ENCODE data around the gene CFAP43.
A peak's percentile ranks its signal among the peaks of the same experiment; 100 is the strongest.

The CFAP43 gene

DNA sequence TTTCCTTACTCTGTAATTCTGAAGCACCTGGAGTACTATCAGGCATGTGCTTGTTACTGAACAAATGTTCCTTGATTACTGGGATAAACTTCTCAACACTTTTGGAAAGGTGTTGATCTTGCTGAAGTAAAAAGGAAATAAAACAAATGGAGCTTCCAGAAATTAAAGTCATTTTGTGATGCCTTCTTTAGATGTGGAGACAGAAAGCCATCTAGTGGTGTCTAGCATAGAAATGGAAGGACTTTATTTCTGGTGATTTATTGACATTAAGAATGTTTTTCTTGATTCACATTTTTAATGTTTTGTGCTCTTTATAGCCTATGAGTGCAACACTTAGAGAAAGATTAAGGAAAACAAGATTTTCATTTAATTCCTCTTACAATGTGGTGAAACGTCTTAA, 108.8 kb downstream of the CFAP43 start:
- no peak for DNase-seq

DNA sequence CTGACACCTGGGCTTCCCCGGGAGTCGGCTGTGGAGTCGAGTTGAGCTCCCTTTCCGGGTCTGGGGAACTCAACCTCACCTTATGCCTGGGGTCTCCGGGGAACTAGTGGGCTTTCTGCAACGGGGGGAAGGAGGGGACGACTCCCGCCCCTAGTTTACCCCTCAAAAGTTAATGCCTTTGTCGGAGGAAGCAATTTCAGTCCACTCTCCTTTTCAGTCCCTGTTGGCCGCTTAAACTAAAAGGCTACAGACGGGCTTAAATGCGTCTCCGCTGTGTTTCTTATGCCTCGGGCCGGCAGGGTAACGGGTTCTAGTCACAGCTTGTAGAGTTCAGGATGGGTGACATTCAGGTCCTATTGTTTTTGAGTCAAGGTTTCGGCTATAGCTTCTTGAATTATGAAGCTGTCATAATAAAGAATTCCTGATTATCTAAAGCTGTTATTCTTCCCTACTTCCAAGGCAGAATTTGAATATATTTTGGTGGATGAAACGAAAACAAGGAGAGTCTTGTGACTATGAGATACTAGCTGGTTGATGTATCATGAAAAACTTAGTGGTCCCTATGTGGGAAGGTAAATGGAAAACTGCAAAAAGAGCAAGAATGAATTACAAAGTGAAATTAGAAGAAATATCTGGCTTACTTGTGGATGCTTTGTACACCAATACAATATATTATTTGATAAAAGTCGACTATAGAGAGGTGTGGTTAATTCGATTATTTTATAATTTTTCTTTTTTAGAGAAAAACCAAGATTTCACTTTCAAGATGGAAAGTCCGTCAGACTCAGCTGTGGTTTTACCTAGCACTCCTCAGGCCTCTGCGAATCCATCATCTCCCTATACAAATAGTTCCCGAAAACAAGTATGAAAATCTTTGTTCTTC, 109.7 kb downstream of the CFAP43 start:
- no peak for DNase-seq

DNA sequence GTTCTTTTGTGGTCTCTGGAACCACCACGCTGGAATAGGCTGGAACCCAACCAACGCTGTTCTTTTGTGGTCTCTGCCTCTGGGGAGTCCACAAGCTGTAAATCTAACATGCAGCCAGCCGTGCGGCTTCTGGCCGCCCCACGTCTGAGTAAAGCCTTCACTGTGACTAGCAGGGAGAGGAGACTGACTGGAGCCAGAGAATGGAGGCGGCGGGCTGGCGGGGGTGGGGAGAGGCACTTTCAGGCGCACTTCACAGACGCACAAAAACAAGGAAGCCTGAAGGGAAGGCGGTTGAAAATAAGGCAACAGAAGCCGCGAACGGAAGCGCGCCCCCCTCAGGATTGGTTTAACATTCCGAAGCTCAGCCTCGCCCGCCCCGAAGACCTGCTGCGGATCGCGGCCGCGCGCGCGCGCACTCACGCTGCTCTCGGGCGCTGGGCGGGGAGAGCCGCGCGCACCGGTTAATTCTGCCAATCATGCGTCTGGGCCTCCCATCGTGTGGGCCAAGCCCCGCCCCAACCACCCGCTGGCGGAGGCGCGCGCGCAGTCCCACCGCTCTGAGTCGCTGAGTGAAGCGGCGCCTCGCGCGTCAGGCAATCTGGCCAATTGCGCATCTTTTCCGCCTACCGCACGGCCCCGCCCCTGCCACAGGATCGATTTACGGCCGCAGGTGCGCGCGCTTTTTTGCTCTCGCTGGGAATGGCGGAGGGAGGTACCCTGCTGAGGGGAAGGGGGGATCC, 110.5 kb downstream of the CFAP43 start, which contains the start of gene SFR1:
Gene SFR1 (plus strand): TSS at position 687 of the 740 bp plus-strand sequence. CDS start 13 bp downstream, at position 700.
- DNase-seq: peak; percentile 98

DNA sequence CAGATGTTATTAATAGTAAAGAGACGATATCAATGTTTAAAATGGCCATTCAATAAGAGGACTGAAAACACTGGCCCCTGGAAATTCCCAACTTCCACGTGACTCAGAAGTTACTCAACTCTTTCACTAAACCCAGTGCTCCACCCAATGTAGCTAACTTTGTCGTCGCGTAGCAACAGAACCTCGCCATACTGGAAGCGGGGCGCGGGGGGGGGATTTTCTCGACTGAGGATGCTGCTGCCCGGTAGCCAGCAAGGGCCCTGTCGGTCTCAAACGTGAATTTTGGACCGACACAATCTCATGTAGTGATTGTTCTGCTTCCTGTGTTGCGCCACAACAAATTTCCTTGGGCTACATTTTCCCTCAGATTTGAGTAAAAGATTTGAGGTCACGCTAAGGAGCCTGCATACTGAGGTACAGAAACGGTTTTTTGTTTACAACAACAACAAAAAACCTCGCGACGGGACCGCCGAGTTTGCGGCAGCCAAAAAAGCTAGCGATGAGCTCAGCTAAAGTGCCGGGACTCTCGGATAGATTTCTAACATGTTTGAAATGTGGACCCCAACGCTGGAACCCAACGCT, 111.2 kb downstream of the CFAP43 start:
- peak; percentile 85 for DNase-seq

DNA sequence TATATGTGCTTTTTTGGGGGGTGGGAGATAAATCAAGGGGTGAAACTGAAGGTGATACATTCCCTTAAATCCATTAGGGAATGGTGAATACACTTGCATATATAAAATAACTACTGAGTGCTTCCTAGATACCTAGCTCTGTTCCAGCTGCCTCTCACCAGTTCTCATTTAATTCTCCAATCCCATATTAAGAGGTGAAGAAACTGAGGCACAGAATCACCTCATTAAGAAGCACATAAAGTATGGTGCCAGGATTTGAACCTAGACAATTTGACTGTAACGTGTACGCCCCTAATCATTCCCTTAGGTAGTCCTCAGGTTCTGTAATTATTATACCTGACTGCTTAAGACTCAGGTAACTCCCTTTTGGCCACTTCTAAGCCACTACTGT, 111.7 kb downstream of the CFAP43 start:
- no peak for DNase-seq

DNA sequence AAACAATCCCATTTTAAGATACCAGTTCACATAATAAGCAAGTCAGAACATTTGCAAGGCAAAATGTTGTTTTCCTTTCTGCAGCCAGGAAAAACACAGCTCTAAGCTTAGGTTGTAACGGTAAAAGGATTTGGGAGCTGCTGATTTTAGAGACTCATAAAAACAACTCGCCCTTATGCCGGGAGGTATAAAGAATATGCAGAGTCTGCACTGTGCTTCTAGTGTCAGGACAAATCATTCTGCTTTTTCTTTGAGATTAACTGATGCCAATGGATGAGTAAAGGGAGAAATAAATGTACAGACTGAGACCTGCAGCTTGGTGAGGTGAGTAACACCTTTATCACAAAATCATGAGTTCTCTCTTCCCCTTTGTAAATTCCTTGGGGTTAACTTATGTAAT, 112.2 kb downstream of the CFAP43 start:
- no peak for DNase-seq

DNA sequence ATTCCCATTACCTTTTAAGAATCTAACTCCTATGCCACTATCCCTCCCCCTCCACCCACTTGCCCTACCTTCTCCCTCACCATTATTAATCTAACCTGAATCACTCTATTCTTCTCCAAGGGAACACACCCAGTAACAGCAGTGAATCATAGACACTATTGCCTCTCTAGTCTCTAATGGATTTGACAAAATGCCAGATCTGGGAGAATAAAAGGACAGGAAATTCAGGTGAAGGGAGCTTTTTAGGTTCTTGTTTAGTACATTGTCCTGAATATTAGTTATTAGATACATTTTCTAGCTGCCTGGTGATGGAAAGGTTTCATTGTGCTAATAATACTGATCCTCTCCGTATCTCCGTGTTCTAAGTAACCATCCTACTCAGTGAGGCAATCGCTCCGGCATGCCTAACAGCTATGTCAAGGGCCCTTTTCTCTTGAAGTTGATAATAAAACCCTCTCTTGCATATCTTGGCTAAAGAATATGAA, 114.3 kb downstream of the CFAP43 start:
- no peak for DNase-seq

DNA sequence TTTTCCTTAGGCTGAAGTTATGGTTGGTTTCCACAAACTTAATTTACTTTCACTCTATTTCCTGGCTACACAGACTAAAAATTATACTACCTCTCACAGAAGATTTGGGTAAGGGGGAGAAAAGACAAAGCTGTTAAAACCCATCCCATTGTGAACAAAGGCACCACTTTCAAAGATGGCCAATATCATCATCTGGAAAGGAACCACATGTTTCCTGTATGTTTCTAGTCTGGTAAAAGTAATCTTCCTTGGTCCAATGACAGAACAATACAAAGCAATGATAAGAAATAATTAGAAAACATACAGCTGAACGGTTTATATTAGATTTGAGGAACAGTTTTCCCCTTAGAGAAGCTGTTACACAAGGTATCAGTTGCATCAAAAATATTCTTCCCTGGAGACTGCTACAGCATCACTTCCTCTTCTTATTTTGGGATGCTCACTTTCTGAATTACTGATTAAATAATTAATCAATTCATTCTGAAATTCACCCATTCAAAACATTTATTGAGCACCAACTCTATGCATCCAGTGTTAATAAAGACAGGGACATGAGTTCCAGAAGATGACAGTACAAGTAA, 118.7 kb downstream of the CFAP43 start:
- DNase-seq: no peak

DNA sequence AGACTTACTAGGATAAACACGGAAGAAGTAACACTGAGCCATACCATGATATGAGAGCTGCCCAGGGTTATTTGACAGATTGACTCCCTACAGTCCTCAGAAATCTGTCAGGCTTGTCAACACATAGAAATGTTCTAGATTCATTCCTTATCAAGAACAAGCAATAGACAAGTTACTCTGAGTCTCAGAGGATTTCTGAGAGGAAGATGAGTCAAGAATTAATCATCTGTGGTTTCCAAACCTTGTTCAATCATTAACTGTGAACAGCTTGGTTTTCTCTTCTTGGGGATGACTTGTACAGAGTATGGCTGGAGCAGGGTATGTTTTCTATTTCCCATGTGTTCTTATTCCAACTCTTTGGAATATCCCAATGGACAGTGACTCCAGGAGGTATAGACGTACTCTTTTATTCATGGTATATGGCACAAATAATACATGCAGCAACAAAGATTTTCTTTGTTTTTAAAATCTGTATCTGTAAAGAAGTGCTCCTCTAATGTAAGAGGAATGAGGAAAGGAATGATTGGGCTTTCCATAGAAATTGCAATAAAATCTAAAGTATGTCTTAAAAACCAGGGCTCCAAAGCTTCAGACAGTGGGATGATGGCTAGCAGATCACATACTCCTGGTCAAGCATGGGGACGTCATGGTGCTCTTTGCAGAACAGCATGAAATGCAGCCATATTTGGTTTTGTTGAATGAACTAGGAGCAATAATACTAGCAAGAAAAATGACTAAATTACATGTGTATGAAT, 122.1 kb downstream of the CFAP43 start:
- DNase-seq: no peak

DNA sequence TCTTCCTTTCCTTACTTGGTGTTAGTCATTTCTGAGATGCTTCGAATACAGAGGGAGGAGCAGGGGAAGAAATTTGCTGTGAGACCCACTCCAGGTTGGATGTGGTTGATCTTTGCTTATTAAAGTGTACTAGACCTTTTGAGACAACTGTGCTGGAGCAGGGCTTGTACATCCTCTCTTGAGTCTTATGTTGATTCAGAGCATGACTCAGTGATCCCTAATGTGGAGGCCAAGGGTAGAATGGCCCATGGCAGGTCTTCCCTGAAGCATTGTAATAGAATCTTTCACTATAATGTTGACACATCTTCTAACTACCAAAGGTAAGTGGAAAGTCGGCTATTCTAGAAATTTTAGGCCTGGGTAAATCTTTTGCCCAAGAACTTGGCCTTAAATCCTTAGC, 127.2 kb downstream of the CFAP43 start:
- DNase-seq: no peak

DNA sequence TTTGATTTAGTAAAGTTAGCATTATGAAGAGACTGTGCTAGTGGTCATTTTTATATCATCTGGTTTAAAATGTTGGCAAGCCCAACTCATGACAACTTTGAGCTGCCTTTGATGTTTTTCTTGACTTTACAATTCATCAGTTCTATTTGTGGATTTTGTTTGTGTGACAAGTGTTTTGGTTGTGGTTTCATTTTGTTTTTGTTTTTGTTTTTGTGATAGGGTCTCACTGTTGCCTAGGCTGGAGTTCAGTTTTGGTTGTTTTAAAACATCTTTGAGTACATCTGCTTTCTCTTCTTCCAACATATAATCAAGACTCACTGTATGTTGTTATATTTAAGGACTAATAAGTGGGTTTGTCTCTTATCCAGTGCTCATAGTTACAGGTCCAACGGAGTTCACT, 127.7 kb downstream of the CFAP43 start:
- DNase-seq: no peak

DNA sequence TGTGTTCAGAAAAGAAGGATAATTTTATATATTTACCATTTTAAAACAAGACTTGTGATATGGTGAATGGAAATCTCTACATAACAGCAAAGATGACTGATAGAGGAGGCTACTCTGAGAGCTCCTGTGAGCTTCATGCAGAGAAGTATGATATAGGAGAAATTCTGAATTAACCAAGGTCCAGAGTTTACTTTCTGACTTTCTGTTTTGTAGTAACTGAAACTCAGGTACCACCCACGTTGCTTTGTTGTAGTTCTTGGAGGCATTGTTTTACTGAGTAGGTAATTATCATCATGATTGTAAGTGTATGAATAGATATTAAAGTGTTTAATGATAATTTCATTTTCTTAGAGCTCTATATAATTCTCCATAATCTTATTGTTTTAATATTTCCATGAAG, 128.2 kb downstream of the CFAP43 start:
- no peak for DNase-seq

DNA sequence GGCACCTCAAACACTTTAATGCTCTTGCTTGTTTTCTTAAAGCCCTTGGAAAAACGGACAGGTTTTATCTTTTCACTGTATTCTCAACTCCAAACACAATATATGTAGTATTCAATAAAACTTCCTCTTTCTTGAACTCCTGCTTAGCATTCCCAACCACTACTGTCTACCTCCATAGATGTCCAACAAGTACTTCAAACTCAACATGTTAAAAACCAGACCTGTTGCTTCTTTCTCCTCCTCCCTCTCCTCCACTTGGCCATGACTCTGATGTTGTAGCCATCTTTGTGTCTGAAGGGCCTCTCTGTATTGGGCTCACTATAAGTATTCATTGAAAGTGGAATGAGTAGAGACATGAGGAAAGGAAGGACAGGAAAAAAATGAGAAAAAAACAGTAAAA, 130.3 kb downstream of the CFAP43 start:
- DNase-seq: no peak

DNA sequence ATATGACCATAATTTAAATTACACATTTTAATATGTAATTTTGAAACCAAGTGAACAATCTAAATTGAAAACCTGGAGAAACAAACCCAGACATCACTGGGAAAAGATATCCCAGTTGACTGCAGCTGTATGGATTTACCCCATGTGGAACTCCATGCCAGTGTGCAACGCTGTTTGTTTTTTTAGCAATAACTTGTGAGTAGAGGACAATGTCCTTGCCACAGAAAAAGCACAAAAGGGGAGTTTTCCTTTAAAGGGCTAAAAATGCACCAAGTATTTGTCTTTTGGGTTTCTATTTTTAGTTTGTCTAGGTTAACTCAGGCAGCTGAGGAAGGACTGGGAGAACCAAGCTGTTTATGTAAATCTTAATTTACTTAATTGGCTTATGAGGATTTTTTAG, 131.4 kb downstream of the CFAP43 start:
- DNase-seq: no peak

DNA sequence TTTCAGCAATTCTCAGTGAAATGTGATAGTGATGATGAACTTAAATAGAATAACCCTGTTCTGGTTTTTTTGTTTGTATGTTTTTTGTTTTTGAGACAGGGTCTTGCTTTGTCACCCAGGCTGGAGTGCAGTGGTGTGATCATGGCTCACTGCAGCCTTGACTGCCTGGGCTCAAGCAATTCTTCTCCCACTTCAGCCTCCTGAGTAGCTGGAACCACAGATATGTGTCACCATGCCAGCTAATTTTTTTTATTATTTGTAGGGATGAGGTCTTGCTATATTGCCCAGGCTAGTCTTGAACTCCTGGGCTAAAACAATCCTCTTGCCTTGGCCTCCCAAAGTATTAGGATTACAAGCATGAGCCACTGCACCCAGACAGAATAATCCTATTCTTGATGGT, 132.2 kb downstream of the CFAP43 start:
- DNase-seq: no peak

DNA sequence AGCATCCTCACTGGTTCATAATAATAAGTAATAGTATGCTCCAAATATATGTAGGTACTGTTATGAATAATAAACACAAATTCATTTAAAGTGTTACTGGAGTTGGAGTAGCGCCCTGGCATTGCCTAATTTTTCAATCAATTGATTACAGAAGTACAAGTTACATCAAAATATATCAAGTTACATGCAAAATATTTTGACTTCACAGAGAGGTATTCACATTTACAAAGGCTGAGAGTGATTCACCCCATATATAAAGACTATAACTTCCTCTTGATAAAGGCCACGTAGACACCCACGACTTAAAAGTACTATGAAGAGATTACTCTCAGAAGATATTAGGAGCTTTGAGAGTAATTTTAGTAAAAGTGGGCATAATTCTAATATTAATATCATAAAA, 132.9 kb downstream of the CFAP43 start:
- DNase-seq: no peak

DNA sequence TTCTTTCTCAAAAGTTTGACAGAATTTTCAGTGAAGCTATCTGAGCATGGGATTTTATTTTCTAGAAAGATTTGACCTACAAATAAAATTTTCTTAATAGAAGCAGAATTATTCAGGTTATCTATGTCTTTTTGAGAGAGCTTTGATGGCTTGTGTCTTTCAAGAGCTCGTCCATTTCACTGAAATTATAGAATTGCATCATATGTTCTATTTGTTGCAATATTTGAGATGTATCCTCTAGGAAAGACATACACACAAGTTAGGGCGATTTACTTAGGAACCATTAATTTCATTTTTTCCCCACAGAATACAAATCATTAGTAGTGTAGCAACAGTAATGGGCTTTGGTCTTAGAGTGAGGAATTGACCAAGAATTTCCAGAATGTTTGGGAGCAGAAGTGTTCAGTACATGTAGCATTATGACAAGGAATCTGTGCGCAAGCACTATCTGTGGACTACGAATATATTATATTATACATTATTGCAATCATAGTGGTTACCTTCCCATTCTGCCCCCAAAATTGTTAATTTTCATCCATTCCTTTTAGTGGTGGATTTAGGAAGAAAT, 133.7 kb downstream of the CFAP43 start:
- DNase-seq: no peak

DNA sequence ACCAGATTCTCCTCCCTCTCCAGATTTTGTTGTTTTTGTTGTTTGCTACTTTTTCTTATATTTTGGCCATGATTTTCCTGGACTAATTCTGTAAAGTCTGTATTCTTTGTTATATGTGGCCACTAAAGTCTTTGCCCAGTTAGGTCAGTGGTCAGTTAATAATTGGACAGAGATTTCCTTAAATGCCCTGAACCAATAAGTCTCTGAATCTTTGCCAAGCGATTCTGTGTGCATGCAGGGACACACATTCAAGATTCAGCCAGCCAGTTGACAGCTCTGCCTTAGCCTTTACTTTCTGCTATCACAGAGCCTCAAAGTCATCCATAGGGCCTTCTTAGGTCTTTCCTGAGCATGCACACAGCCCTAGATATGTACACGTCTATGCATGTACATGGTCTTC, 135.5 kb downstream of the CFAP43 start:
- DNase-seq: no peak

DNA sequence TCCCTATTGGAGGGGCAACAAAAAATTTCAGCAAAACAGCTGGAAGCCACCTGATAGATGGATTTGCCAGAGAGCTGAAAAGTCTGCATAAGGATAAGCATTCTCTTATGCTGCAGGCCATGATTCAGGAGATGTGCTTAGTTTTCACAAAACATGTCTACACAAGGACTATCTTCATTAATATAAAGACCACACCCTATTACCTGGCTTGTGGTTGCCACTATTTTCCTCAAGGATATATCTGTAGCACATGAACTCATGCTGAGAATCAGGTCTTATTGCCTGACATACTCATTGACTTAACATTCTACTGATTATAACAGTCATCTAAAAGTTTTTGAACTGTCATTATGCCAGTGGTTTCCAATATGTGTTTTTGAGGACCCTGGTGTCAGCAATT, 139.4 kb downstream of the CFAP43 start:
- DNase-seq: no peak

DNA sequence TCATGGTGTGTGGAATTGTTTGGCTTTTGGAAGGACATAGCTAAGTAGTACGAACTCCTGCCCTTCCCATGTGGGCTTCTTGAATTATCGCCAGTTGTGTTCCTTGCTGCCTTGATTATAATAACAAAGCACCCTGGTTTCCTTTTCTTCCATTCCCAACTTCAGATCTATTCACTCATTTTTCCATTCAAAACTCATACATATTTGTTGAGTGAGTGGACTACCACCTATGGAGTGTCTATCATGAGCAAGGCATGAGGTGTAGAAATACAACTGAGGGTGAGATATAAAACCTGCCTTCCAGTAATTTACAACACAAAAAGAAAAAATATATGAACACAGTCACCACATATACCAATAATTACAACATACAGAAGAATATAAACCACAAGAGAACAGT, 141.6 kb downstream of the CFAP43 start:
- DNase-seq: no peak

DNA sequence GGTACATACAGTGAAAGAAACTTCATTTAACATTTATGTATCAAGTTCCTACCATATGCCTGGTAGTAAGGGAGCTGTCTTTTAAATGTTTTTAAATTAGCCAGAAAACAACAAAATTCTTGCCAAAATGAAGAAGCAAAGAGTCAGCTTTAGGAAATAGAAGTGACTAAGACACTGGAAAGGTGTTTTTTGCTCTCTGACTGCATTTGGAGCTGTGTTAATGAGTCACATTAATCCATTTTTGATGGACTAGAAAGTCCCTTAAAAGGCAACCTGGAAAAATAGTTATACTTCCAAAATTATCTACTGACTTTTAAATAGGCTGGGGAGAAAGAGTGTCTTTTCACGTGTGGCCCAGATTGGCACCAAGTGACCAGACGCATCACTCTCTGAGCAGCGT, 142.5 kb downstream of the CFAP43 start:
- no peak for DNase-seq

DNA sequence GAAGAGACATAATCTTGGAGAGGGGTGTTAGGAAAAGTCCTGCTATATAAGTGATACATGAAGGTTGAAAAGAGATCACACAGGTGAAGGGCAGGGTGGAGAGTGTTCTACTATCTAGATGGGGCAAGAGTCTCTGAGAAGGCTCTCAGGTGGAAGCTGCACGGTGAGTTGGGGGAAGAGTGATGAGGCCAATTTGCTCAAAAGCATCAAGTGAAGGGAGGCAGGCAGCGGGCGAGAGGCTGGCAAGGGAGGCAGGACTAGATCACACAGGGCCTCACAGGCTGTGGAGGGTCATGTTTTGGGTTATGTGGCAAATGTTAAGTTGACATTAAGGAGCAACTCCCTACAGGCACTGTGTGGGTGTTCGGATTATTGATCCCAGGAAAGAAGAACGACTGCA, 143.9 kb downstream of the CFAP43 start:
- no peak for DNase-seq
